ENCODE measurements around the gene DRD2.

DRD2 gene

DNA sequence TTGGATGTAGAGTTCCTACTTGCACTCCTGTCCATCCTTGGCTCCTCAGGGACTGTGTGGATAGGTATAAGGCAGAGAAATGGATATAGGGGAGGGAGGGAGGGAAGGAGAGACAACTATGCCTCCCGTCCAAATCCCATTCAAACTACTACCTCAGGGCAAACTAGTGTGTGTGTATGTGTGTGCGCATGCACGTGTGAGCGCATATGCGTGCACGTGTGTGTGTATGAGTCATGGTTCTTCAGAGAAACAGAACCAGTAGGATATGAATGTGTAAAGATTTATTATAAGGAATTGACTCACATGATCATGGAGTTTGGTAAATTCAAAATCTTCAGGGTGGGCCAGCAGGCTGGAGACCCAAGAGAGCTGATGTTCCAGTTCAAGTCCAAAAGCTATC is 42.2 kb upstream of the DRD2 start:
- TF ChIP-seq TAF1 (IDR thresholded peaks at IDR 0.05; ENCODE audit: low read depth) (no peak), RAD21 (IDR thresholded peaks at IDR 0.05; ENCODE audit: low read depth) (no peak), CEBPB (IDR thresholded peaks at IDR 0.05) (no peak), YY1 (IDR thresholded peaks at IDR 0.05; ENCODE audit: low read depth) (no peak), NFIC (IDR thresholded peaks at IDR 0.05) (no peak)

DNA sequence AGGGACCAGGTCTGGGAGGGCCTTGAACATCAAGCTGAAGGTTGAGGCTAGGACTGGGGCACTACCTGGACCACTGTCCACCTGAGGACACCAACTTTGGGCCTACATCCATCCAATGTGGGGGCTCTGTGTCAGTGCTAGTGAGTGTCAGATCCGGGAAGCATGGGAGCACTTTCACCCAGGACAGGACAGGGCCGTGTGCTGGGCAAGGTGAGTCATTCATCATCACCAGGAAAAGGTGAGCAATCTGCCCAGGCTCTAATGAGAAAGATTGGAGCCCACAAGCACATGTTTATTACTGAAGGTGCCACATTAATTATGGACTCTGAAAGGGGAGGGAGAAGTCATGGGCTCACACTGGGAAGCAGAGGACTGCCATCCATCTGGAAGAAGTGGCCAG is 39.7 kb upstream of the DRD2 start:
- TF ChIP-seq, protein P1, sequence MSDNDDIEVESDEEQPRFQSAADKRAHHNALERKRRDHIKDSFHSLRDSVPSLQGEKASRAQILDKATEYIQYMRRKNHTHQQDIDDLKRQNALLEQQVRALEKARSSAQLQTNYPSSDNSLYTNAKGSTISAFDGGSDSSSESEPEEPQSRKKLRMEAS (IDR thresholded peaks at IDR 0.05) = no peak
- TF ChIP-seq EP300 (IDR thresholded peaks at IDR 0.05; ENCODE audit: borderline replicate concordance) (no peak), CREB1 (IDR thresholded peaks at IDR 0.05; ENCODE audit: low read depth) (no peak)

DNA sequence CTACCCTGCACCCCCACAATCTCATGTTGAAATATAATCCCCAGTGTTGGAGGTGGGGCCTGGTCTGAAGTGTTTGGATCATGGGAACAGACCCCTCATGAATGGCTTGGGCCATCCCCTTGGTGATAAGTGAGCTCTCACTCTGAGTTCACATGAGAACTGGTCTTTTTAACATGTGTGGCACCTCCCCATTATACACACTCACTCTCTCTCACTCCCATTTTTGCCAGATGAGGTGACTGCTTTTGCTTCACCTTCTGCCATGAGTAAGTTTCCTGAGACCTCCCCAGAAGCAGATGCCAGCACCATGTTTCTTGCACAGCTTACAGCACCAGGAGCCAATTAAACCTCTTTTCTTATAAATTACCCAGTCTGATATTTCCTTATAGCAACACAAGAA is 32.1 kb upstream of the DRD2 start:
- no peak for TF ChIP-seq TEAD4 (IDR thresholded peaks at IDR 0.05)
- no peak for TF ChIP-seq FOXM1 (IDR thresholded peaks at IDR 0.05; ENCODE audit: borderline replicate concordance, low read depth)
- TF ChIP-seq RAD21 (IDR thresholded peaks at IDR 0.05; ENCODE audit: low read depth) = no peak
- TF ChIP-seq, protein P2, sequence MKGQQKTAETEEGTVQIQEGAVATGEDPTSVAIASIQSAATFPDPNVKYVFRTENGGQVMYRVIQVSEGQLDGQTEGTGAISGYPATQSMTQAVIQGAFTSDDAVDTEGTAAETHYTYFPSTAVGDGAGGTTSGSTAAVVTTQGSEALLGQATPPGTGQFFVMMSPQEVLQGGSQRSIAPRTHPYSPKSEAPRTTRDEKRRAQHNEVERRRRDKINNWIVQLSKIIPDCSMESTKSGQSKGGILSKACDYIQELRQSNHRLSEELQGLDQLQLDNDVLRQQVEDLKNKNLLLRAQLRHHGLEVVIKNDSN (IDR thresholded peaks at IDR 0.05) = no peak

DNA sequence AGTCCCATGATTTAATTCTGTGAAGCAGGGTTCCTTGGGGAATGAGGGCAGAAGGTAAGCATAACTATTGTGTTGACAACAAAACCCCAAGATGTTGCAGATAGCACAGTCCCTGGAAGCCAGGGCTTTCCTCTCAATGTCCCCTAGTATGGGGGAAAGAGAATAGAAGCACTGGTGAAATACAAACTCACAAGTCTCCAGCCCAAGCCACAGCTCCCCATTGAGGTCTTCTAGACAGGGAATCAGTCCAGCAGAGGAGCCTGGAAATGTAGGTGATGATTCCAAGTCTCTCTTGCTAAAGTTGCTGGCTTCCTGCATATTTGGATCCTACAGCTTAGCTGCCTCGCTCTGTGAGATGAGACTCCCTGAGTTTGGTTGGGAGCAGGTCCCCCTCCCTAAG is 31.7 kb upstream of the DRD2 start:
- no peak for TF ChIP-seq EP300 (IDR thresholded peaks at IDR 0.05; ENCODE audit: borderline replicate concordance)

DNA sequence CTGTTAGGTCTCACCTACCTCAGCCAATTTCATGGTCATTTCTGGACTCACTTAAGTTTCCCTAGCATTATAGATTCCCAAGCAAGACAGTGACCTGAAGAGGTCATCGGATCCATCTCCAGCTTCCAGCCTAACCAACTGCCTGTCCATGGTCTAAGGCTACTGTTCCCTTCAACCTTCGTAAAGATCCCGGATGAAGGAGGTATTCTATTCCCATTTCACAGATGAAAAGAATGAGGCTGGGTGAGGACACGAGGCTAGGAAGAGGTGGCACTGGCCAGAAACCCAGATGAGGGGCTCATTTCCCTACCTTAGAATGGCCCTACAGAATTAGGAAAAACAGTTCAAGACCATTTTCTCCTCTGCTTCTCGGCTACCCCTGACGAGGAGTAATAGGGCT is 31.3 kb upstream of the DRD2 start:
- TF ChIP-seq NFIC (IDR thresholded peaks at IDR 0.05) (no peak), EGR1 (IDR thresholded peaks at IDR 0.05) (no peak), YY1 (IDR thresholded peaks at IDR 0.05; ENCODE audit: low read depth) (no peak), FOXM1 (IDR thresholded peaks at IDR 0.05; ENCODE audit: borderline replicate concordance, low read depth) (no peak), TCF12 (IDR thresholded peaks at IDR 0.05; ENCODE audit: low read depth) (no peak), TAF1 (IDR thresholded peaks at IDR 0.05; ENCODE audit: low read depth) (no peak)
- TF ChIP-seq, protein P1 (IDR thresholded peaks at IDR 0.05) = no peak

DNA sequence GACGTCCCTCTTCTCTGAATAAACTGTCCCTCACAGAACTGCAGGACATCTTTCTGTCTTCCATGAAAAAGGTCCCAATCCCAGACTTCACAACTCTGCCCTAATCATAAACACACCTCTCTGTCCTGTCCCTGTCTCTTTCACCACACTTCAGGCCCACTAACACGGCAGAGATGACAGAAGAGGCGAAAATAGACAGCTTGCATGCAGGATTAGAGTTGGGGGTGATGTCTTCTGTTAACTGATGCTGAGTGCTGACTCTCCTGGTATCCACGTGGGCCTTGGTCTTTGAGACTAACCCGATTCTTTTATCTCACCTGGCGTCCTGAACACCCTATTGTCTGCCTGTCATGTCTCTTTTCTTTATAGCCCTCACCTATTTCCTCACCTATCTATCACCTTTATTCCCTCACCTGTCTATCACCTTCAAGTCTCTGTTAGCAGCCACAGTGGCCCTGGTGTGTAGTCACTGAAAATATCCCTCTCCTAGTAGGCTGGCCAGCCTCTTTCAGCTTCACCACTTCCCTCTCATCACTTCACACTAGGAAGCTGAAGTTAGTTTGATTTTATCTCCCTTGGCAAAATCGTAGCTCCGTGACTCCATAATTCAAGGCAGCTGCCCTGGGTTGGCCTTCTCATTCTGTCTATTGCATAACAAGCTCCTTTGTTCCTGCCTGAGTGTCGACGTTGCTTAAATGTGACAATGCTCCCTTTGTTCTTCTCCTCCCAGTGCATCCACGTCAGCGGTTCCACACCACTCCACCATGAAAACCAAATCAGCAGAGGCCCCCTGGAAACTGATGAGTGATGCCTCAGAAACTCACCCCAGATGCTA is 30.6 kb upstream of the DRD2 start:
- TF ChIP-seq, protein P2 (IDR thresholded peaks at IDR 0.05) = no peak
- no peak for TF ChIP-seq ZBTB7A (IDR thresholded peaks at IDR 0.05; ENCODE audit: low read depth)
- no peak for TF ChIP-seq CEBPB (IDR thresholded peaks at IDR 0.05)
- TF ChIP-seq TCF12 (IDR thresholded peaks at IDR 0.05; ENCODE audit: low read depth) = no peak
- TF ChIP-seq EGR1 (IDR thresholded peaks at IDR 0.05) = no peak
- no peak for TF ChIP-seq TAF1 (IDR thresholded peaks at IDR 0.05; ENCODE audit: low read depth)
- TF ChIP-seq TEAD4 (IDR thresholded peaks at IDR 0.05) = no peak
- TF ChIP-seq RAD21 (IDR thresholded peaks at IDR 0.05; ENCODE audit: low read depth) = no peak
- TF ChIP-seq, protein P3, sequence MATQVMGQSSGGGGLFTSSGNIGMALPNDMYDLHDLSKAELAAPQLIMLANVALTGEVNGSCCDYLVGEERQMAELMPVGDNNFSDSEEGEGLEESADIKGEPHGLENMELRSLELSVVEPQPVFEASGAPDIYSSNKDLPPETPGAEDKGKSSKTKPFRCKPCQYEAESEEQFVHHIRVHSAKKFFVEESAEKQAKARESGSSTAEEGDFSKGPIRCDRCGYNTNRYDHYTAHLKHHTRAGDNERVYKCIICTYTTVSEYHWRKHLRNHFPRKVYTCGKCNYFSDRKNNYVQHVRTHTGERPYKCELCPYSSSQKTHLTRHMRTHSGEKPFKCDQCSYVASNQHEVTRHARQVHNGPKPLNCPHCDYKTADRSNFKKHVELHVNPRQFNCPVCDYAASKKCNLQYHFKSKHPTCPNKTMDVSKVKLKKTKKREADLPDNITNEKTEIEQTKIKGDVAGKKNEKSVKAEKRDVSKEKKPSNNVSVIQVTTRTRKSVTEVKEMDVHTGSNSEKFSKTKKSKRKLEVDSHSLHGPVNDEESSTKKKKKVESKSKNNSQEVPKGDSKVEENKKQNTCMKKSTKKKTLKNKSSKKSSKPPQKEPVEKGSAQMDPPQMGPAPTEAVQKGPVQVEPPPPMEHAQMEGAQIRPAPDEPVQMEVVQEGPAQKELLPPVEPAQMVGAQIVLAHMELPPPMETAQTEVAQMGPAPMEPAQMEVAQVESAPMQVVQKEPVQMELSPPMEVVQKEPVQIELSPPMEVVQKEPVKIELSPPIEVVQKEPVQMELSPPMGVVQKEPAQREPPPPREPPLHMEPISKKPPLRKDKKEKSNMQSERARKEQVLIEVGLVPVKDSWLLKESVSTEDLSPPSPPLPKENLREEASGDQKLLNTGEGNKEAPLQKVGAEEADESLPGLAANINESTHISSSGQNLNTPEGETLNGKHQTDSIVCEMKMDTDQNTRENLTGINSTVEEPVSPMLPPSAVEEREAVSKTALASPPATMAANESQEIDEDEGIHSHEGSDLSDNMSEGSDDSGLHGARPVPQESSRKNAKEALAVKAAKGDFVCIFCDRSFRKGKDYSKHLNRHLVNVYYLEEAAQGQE (IDR thresholded peaks at IDR 0.05; ENCODE audit: low read depth) = no peak
- no peak for TF ChIP-seq YY1 (IDR thresholded peaks at IDR 0.05; ENCODE audit: low read depth)
- no peak for TF ChIP-seq EP300 (IDR thresholded peaks at IDR 0.05; ENCODE audit: borderline replicate concordance)
- TF ChIP-seq NFIC (IDR thresholded peaks at IDR 0.05) = no peak
- TF ChIP-seq, protein P1 (IDR thresholded peaks at IDR 0.05) = no peak
- no peak for TF ChIP-seq CREB1 (IDR thresholded peaks at IDR 0.05; ENCODE audit: low read depth)
- no peak for TF ChIP-seq FOXM1 (IDR thresholded peaks at IDR 0.05; ENCODE audit: borderline replicate concordance, low read depth)

DNA sequence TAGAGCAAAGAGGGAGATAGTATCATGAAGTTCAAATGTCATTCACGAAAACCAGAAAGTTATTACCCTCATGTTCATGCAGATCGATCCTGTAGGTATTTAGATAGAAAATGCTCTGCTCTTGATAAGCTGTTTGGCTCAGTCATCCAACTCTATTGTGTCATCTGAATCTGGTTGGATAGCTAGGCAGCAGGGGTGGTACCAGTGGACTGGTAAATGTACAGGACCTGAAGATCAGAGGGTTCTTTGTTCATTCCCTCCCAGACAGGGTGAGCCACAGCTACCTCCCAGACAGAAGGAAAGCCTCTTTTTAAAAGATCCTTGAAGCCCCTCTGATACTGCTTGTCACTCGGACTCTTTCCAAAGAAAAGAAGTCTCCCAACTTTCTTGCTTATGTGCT is 29.8 kb upstream of the DRD2 start:
- TF ChIP-seq, protein P3 (IDR thresholded peaks at IDR 0.05; ENCODE audit: low read depth) = no peak
- TF ChIP-seq TAF1 (IDR thresholded peaks at IDR 0.05; ENCODE audit: low read depth) (no peak), TEAD4 (IDR thresholded peaks at IDR 0.05) (no peak), EP300 (IDR thresholded peaks at IDR 0.05; ENCODE audit: borderline replicate concordance) (no peak), RAD21 (IDR thresholded peaks at IDR 0.05; ENCODE audit: low read depth) (no peak), ZBTB7A (IDR thresholded peaks at IDR 0.05; ENCODE audit: low read depth) (no peak), EGR1 (IDR thresholded peaks at IDR 0.05) (no peak), CEBPB (IDR thresholded peaks at IDR 0.05) (no peak), FOXM1 (IDR thresholded peaks at IDR 0.05; ENCODE audit: borderline replicate concordance, low read depth) (no peak), NFIC (IDR thresholded peaks at IDR 0.05) (no peak), CREB1 (IDR thresholded peaks at IDR 0.05; ENCODE audit: low read depth) (no peak), YY1 (IDR thresholded peaks at IDR 0.05; ENCODE audit: low read depth) (no peak), TCF12 (IDR thresholded peaks at IDR 0.05; ENCODE audit: low read depth) (no peak)
- TF ChIP-seq, protein P2 (IDR thresholded peaks at IDR 0.05) = no peak
- TF ChIP-seq, protein P1 (IDR thresholded peaks at IDR 0.05) = no peak

Measured in Ishikawa (cell line).